Small intestine (tissue), 7 donors: ENCODE results near the gene SNX22. TPM values are rescaled to one million over a fixed set of nuclear protein-coding genes. Genes with fewer than 3 reads are reported as not detected.

Experiments
- DNase-seq, 2 donors: peaks; one replicate each; pipeline versions ENCODE4 v3.0.0 to v3.0.0-alpha.2; 2013
- FAIRE-seq: peaks from 2 replicates; lab custom pipeline; 2012; peaks lifted over from hg19 to GRCh38; lab: Jason Lieb, UNC
- H3K27ac ChIP-seq, 3 donors: one replicate each; pipeline ENCODE4 v1.5.1; 2013; ENCODE audit warnings: low read length in 2 of 3, mild to moderate bottlenecking in 2 of 3, control low read depth in 1 of 3, inconsistent platforms in 1 of 3, low read depth in 1 of 3, moderate library complexity in 1 of 3
- H3K27me3 ChIP-seq, 3 donors: one replicate each; pipeline ENCODE4 v1.6.1; 2013; ENCODE audit warnings: low read length in 3 of 3, inconsistent platforms in 1 of 3; ENCODE audit not compliant: control insufficient read depth in 3 of 3, insufficient read depth in 3 of 3
- H3K36me3 ChIP-seq, 3 donors: one replicate each; pipeline ENCODE4 v1.6.1; 2013; ENCODE audit warnings: low read length in 3 of 3, inconsistent platforms in 1 of 3, low read depth in 1 of 3, mild to moderate bottlenecking in 1 of 3, moderate library complexity in 1 of 3; ENCODE audit not compliant: control insufficient read depth in 3 of 3, insufficient read depth in 2 of 3
- H3K4me1 ChIP-seq, 3 donors: one replicate each; pipeline ENCODE4 v1.6.1; 2013; ENCODE audit warnings: low read length in 2 of 3, inconsistent platforms in 1 of 3, low read depth in 1 of 3, mild to moderate bottlenecking in 1 of 3, moderate library complexity in 1 of 3; ENCODE audit not compliant: control insufficient read depth in 3 of 3, insufficient read depth in 2 of 3
- H3K4me3 ChIP-seq, 3 donors: one replicate each; pipeline ENCODE4 v1.5.1; 2013; ENCODE audit warnings: low read length in 3 of 3, control low read depth in 1 of 3, inconsistent platforms in 1 of 3, low read depth in 1 of 3, mild to moderate bottlenecking in 1 of 3, moderate library complexity in 1 of 3
- H3K9me3 ChIP-seq, 2 donors: one replicate each; pipeline ENCODE4 v1.6.1; 2013; ENCODE audit warnings: low read depth in 1 of 2, low read length in 1 of 2; ENCODE audit not compliant: control insufficient read depth in 2 of 2, insufficient read depth in 1 of 2
- WGBS, 3 donors: extraction: QIAGEN DNeasy Blood & Tissue Kit; methylation state at CpG; one replicate each; pipeline ENCODE4 v1.1.7; 2013; 5-methylcytosine and 5-hydroxymethylcytosine counted together
- polyA plus RNA-seq, 4 donors: library from polyadenylated mRNA; stranded (reverse) in 3 of 4; unstranded in 1 of 4; fragments of 200-250 nt in 3 of 4; fragments of 120-200 nt in 1 of 4; gene quantifications; one replicate each; pipeline versions ENCODE4 v1.2.1 to v1.2.3, GENCODE V29; 2013
- donor health status: healthy with polysubstance abuse.
- donor health status: control.
- donor health status: control.
- donor health status: Bipolar disorder and iron deficiency.
- donor health status: healthy.

SNX22 gene
- polyA plus RNA-seq, 4 donors: 0.54 to 1.8 (median 1.1) TPM

DNA sequence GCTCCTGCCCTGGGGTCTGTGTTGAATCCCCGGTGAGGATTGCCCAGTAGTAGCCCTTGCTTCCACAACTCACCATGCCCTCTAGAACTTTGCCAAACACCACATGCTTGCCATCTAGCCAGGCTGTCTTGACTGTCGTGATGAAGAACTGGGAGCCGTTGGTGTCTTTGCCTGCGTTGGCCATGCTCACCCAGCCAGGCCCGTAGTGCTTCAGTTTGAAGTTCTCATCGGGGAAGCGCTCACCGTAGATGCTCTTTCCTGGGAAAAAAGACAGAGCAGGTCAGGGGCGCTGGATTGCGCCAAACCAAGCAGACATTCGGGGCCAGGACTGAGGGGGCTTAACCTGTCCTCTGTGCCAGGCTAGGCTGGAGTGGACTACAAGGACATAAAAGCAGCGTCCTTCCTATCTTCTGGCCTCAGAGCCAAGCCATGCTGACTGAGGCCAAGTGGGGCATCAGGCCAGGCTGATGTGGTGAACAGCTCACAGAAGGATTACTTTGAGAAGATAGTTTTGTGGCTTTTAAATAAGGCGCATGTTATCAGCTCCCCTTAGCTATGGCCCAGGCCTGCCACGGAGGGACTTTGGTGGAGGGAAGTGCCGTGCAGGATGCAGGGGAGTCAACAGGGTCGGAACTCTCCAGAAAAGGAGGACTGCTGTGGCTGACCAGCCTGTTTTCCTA is 5.3 kb downstream of the SNX22 start:
- H3K27ac ChIP-seq: no peak overlapping the region
- peaks cover 0 to 14% (median 1%) of the 10 kb centered on the region in 3 donors for H3K27me3 ChIP-seq
- no peaks in the 10 kb centered on the region for H3K9me3 ChIP-seq
- H3K4me1 ChIP-seq: peaks cover 0 to 21% (median 2%) of the 10 kb centered on the region in 3 donors
- no peak for FAIRE-seq
- DNase-seq: no peak
- peaks cover 38 to 80% (median 39%) of the 10 kb centered on the region in 3 donors for H3K36me3 ChIP-seq
- 88 to 90% (median 90%) methylated on average over 16 of the region's 16 CpGs for WGBS, 3 donors
- no peak overlapping the region for H3K4me3 ChIP-seq

DNA sequence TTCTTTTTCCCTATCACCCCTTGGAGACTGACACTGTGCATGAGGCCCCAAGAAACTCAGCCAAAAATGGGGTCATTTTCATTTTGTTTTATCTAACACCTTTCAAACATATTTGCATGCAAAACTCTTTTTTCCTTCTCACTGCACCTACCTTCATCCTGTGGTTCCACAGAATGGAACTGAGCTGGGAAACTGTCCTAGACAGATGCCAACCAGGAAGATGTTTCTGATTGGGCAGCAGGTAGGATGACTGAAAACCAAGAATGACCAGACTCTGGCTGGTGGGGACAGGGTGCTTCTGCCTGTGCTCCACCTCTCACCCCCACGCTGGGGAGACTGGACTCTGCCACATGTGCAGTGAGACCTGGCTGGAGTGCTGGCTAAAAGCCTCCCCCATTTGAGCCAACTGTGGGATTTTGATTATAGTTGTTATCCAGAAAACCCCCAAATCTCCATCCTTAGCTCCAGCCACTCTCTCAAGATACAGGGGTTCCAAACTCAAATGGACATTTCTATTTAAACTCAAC is 6.1 kb downstream of the SNX22 start:
- H3K9me3 ChIP-seq: no peaks in the 10 kb centered on the region
- H3K27ac ChIP-seq: no peak overlapping the region
- WGBS, 3 donors: 73 to 100% (median 85%) methylated on average over 1 of the region's 1 CpG
- H3K36me3 ChIP-seq: peaks cover 38 to 80% (median 39%) of the 10 kb centered on the region in 3 donors
- H3K4me1 ChIP-seq: peaks cover 0 to 17% (median 5%) of the 10 kb centered on the region in 3 donors
- no peak overlapping the region for H3K4me3 ChIP-seq
- H3K27me3 ChIP-seq: peaks cover 0 to 5% (median 0%) of the 10 kb centered on the region in 3 donors
- DNase-seq: no peak
- FAIRE-seq: no peak

DNA sequence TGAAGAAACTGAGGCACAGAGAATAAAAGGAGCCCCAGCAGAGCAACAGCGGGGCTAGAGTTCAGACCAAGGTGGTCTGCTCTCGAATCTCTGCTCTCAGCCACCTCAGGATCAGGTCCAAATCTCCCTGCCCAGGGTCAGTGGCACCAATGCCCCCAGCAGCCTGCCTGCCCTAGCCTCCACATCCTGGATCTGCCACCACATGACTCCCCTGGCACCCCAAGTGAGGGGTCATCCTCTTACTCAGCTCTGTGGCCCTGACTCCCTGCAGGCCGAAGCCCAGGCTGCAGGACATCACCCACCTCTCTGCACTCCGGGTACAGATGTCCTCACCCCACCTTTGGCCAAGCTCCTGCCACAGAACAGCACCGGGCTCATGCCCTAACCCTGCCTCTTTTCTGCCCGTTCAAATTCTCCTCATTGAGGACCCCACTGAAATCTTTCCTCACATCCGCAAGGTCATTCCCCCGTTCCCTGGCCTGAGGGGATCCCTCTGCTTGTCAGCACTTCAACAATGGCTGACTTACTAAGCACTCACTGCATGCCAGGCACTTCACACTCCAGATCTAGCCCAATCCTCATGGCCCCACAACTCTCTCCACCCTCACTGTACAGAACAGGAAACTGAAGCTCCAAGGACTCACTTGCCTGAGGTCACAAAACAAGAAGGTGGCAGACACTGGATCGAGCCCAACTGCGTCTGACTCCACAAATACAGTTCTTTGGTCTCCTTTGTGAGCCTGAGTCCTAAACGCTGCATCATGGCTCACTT is 7.0 kb downstream of the SNX22 start:
- H3K27ac ChIP-seq: no peak overlapping the region
- peaks cover 38 to 80% (median 39%) of the 10 kb centered on the region in 3 donors for H3K36me3 ChIP-seq
- H3K9me3 ChIP-seq: no peaks in the 10 kb centered on the region
- H3K4me1 ChIP-seq: peaks cover 0 to 9% (median 5%) of the 10 kb centered on the region in 3 donors
- no peaks in the 10 kb centered on the region for H3K27me3 ChIP-seq
- no peak overlapping the region for H3K4me3 ChIP-seq
- FAIRE-seq (no peak), DNase-seq (no peak)
- WGBS, 3 donors: 82 to 88% (median 88%) methylated on average over 11 of the region's 11 CpGs

DNA sequence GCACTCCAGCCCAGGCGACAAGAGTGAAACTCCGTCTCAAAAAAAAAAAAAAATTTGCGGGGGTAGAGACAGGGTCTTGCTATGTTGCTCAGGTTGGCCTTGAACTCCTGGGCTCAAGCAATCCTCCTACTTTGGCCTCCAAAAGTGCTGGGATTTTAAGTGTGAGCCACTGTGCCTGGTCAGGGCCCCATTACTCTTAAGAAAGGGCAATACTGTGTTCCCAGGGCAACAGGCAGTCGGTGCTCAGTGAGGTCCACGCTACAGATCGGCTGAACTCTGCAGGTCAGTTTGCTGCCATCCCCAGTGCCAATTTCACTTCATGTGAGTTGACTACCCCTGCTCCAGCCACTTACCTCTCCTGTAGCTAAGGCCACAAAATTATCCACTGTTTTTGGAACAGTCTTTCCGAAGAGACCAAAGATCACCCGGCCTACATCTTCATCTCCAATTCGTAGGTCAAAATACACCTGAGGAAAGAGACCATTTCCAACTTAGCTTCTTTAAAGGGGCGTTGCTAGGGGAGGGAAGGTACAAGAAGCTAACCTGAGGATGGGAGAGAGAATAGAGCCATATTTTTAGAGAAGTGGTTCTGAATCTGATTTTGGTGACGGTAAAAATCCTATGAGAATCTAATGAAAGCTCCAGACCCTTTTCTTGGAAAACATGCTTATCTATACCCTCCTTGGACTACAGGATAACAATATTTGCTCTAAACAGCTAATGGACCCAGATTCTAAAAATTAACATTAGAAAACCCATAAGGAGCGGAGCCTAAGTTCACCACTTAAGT is 10.4 kb downstream of the SNX22 start:
- Histone ChIP-seq H3K4me3 (peak overlapping the region; percentile 72 to 97 (median 75)), H3K27ac (peak overlapping the region in 2 of 3 donors; percentile 89 to 92), H3K9me3 (no peaks in the 10 kb centered on the region), H3K27me3 (no peaks in the 10 kb centered on the region), H3K4me1 (peaks cover 0 to 13% (median 5%) of the 10 kb centered on the region in 3 donors), H3K36me3 (peaks cover 27 to 49% (median 31%) of the 10 kb centered on the region in 3 donors)
- no peak for FAIRE-seq
- DNase-seq: peak in 1 of 2 donors; percentile 31
- 18 to 40% (median 22%) methylated on average over 12 of the region's 12 CpGs for WGBS, 3 donors

DNA sequence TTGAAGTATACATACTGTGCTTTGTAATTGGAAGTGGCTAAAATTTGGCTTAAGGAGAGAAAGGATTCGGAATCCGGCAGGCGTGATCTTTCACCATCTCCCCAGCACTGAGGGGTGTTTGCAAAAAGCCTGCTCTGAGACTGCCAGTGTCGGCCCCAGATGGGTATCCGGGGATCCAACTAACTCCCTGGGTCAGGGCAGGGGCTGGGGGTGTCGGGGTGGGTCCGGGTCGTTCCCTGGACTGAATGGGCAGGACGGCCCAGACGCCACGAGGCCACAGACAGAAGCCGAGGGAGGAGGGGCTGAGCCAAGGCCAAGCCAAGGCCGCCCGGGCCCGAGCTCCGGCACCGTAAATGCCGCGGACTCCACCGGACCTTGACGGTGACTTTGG is 10.9 kb downstream of the SNX22 start:
- peak overlapping the region; percentile 72 to 97 (median 75) for H3K4me3 ChIP-seq
- H3K36me3 ChIP-seq: peaks cover 21 to 43% (median 25%) of the 10 kb centered on the region in 3 donors
- 0 to 1% (median 1%) methylated on average over 21 of the region's 21 CpGs for WGBS, 3 donors
- H3K27ac ChIP-seq: peak overlapping the region; percentile 50 to 92 (median 89)
- H3K27me3 ChIP-seq: no peaks in the 10 kb centered on the region
- no peaks in the 10 kb centered on the region for H3K9me3 ChIP-seq
- DNase-seq (no peak), FAIRE-seq (no peak)
- H3K4me1 ChIP-seq: peaks cover 0 to 13% (median 5%) of the 10 kb centered on the region in 3 donors

DNA sequence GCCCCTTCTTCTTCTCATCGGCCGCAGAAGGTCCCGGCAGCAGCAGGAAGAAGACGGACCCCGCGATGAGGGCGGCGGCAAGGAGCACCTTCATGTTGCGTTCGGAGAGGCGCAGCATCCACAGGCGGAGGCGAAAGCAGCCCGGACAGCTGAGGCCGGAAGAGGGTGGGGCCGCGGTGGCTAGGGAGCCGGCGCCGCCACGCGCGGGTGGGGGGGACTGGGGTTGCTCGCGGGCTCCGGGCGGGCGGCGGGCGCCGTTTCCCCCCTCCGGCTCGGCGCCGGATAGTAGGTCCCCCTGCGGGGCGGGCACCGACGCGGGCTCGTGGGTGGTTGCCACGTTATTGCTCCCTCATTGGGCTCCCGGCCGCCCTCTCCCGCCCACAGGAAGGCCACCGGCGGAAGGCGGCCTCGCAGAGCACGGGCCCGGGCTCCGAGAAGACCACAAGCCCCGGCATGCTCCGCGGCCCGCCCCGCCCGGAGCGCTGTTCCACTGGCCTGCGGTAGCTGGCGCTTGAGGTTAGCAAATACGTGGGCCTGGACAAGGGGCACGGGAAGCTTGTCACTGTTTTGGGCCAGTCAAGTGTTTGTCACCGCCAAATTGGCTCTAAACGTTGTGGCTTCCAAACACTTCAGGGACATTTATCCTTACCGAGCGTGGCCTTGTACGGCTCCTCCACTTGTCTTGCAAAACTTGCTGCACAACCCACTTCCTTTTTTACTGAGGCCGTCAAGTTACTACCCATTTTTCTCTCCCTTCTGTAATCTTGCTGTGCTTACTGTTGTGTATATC is 11.5 kb downstream of the SNX22 start, which contains the start of gene PPIB:
PPIB (minus strand) TSS at position 154 of the 790 bp plus-strand sequence; CDS start at position 118, 36 bp downstream.
- Histone ChIP-seq H3K4me3 (peak within 1 kb of the TSS; percentile 72 to 97 (median 75)), H3K9me3 (no peaks in the 10 kb centered on the region), H3K27ac (peak within 1 kb of the TSS; percentile 57 to 92 (median 89)), H3K36me3 (peaks cover 18 to 38% (median 19%) of the 10 kb centered on the region in 3 donors), H3K27me3 (no peaks in the 10 kb centered on the region), H3K4me1 (peaks cover 0 to 13% (median 5%) of the 10 kb centered on the region in 3 donors)
- FAIRE-seq: no peak
- WGBS, 3 donors: 0 to 2% (median 1%) methylated on average over 46 to 69 of the region's 69 CpGs
- DNase-seq: peak; percentile 97 to 99

DNA sequence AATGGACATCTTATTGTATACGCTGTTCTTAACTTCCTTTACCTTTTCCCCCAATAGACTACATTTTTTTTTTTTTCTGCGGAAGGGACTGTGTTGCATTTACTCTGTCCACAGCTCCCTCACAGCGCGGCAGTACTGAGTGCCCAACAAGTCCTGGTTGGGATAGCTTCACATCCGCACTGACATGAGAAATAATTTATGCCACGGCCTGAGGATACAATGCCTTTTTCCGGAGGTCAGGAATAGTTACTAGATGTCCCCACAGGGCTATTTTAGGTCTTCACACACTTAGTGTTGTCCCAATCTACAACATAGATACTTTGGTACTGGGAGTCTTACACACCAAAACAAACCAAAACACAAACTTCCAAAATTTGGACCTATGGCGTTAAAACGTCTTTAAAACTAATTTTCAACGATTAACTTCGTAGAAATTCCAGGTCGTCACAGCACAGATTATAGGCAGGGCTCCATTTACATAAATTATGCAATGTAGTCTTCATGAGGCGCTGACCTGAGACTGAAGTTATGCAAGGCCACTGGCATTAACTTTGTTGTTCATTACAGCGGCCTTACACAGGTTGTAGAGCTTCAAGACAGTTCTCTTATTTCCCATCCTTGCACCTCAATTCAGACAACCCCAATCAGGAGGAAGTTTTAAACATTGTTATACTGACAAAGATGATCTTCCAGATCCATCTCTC is 12.3 kb downstream of the SNX22 start:
- peak overlapping the region; percentile 57 to 89 (median 84) for H3K27ac ChIP-seq
- no peaks in the 10 kb centered on the region for H3K9me3 ChIP-seq
- peaks cover 10 to 30% (median 12%) of the 10 kb centered on the region in 3 donors for H3K36me3 ChIP-seq
- H3K4me1 ChIP-seq: peaks cover 0 to 13% (median 5%) of the 10 kb centered on the region in 3 donors
- H3K4me3 ChIP-seq: peak overlapping the region in 2 of 3 donors; percentile 43 to 56
- no peaks in the 10 kb centered on the region for H3K27me3 ChIP-seq
- no peak for FAIRE-seq
- WGBS, 3 donors: 53 to 79% (median 71%) methylated on average over 14 of the region's 14 CpGs
- peak in 1 of 2 donors; percentile 34 for DNase-seq
